GM12874 (cell line): ENCODE data around the gene TTC28.

ENCODE experiments used
- CTCF ChIP-seq: IDR thresholded peaks from 2 replicates; pipeline ENCODE4 v1.5.1; 2011; ENCODE audit warnings: low read depth, mild to moderate bottlenecking, control low read depth, low read length, moderate library complexity; ENCODE audit not compliant: insufficient read depth

TTC28 gene

GRCh38 chr22:27952779-27953178 lies 726.9 kb downstream of the TTC28 start:
- TF ChIP-seq CTCF: no peak

- no peak for TF ChIP-seq CTCF
These were observed 727.5 kb downstream of the TTC28 start for GRCh38 chr22:27952091-27952490.

- TF ChIP-seq CTCF: no peak
These were observed 730.2 kb downstream of the TTC28 start for GRCh38 chr22:27949421-27949820.

- no peak for TF ChIP-seq CTCF
These were observed 731.1 kb downstream of the TTC28 start for GRCh38 chr22:27948569-27948968.

- no peak for TF ChIP-seq CTCF
These were observed 732.2 kb downstream of the TTC28 start for GRCh38 chr22:27947448-27947847.

GRCh38 chr22:27941143-27941542 lies 738.5 kb downstream of the TTC28 start:
- no peak for TF ChIP-seq CTCF

- no peak for TF ChIP-seq CTCF
These were observed 742.2 kb downstream of the TTC28 start for GRCh38 chr22:27937453-27937852.

GRCh38 chr22:27935897-27936296 lies 743.7 kb downstream of the TTC28 start:
- no peak for TF ChIP-seq CTCF
